Endothelial cell of umbilical vein (primary cell): ENCODE measurements around the gene RAD51B. TPM values are rescaled to one million over a fixed set of nuclear protein-coding genes. Genes with fewer than 3 reads are reported as not detected.

Experiments
- BruUV-seq: library from RNA; stranded (reverse); fragments of 400-500 nt; replicated peaks from 2 replicates; lab custom pipeline; 2021; lab: Mats Ljungman, UMichigan
- CTCF ChIA-PET: fragments of 300-600, 350-600 bp; sonication (Branson Sonifier 250); formaldehyde crosslinking; loops from one replicate; lab custom pipeline; 2021; ENCODE audit warnings: antibody characterized with exemption, inconsistent platforms; lab: Charles Lee
- POLR2A ChIA-PET: fragments of 300-600, 350-600 bp; sonication (Branson Sonifier 250); formaldehyde crosslinking; loops from one replicate; lab custom pipeline; 2021; ENCODE audit warnings: antibody characterized with exemption, inconsistent platforms; lab: Charles Lee
- DNase-seq: peaks from one replicate; pipeline ENCODE4 v3.0.0-alpha.2; 2011; ENCODE audit warnings: low read depth, low spot score
- FAIRE-seq: peaks from 2 replicates; lab custom pipeline; 2011; peaks lifted over from hg19 to GRCh38; lab: Jason Lieb, UNC
- H2AFZ ChIP-seq: 2 replicates; pipeline ENCODE4 v1.6.0; 2012; ENCODE audit warnings: low read depth, low read length, control low read depth, inconsistent platforms
- H3K27ac ChIP-seq: 2 replicates; pipeline ENCODE4 v1.5.1; 2011; ENCODE audit warnings: low read depth, mild to moderate bottlenecking, control low read depth, low read length, moderate library complexity; ENCODE audit not compliant: insufficient read depth
- H3K27me3 ChIP-seq, 2 experiments: 2 replicates each; pipeline versions ENCODE4 v1.6.0 to v1.6.1; 2011; ENCODE audit warnings: low read length in 2 of 2, mixed read lengths in 1 of 2; ENCODE audit not compliant: control insufficient read depth in 2 of 2, insufficient read depth in 2 of 2
- H3K36me3 ChIP-seq, 2 experiments: 2 replicates in 1 of 2; 3 replicates in 1 of 2; pipeline ENCODE4 v1.5.1; 2011; ENCODE audit warnings: low read length in 2 of 2, mild to moderate bottlenecking in 1 of 2, moderate library complexity in 1 of 2; ENCODE audit not compliant: control insufficient read depth in 2 of 2, insufficient read depth in 2 of 2; ENCODE audit errors: extremely low read depth in 1 of 2
- H3K4me1 ChIP-seq: 3 replicates; pipeline ENCODE4 v1.5.1; 2011; ENCODE audit warnings: mild to moderate bottlenecking, low read length; ENCODE audit not compliant: control insufficient read depth, insufficient read depth; ENCODE audit errors: extremely low read depth
- H3K4me2 ChIP-seq: 2 replicates; pipeline ENCODE4 v1.6.1; 2011; ENCODE audit warnings: low read length, control low read depth, mixed read lengths; ENCODE audit not compliant: insufficient read depth
- H3K4me3 ChIP-seq, 3 experiments: fragments of 200-600 bp in 1 of 3; sonication (generic), shearing (Covaris generic) in 1 of 3; replicated peaks in 1 of 3; 2 replicates each; pipeline ENCODE4 v1.5.1; 2011 to 2016; ENCODE audit warnings: control low read depth in 3 of 3, low read length in 3 of 3, mild to moderate bottlenecking in 2 of 3, inconsistent platforms in 1 of 3, low read depth in 1 of 3, moderate library complexity in 1 of 3; ENCODE audit not compliant: insufficient read depth in 1 of 3
- H3K79me2 ChIP-seq: 2 replicates; pipeline ENCODE4 v1.6.0; 2012; ENCODE audit warnings: low read length, inconsistent platforms; ENCODE audit not compliant: control insufficient read depth, insufficient read depth
- H3K9ac ChIP-seq: replicated peaks from 2 replicates; pipeline ENCODE3; 2011; ENCODE audit warnings: low read length, control low read depth; ENCODE audit not compliant: insufficient read depth; ENCODE audit errors: extremely low read depth
- H3K9me1 ChIP-seq: replicated peaks from 3 replicates; pipeline ENCODE4 v1.6.0; 2011; ENCODE audit warnings: mild to moderate bottlenecking, low read length; ENCODE audit not compliant: control insufficient read depth, insufficient read depth; ENCODE audit errors: extremely low read depth
- H3K9me3 ChIP-seq: replicated peaks from 2 replicates; pipeline ENCODE4 v1.5.1; 2012; ENCODE audit warnings: low read length, inconsistent platforms; ENCODE audit not compliant: control insufficient read depth, insufficient read depth
- H4K20me1 ChIP-seq: replicated peaks from 2 replicates; pipeline ENCODE3; 2011; ENCODE audit warnings: mild to moderate bottlenecking, low read length; ENCODE audit not compliant: control insufficient read depth, insufficient read depth; ENCODE audit errors: extremely low read depth
- CTCF ChIP-seq, 2 donors: IDR thresholded peaks; 1 replicate in 1 of 2; 2 replicates in 1 of 2; pipeline ENCODE4 v1.5.1; 2011; ENCODE audit warnings: low read length in 2 of 2, mild to moderate bottlenecking in 2 of 2, moderate library complexity in 2 of 2, control low read depth in 1 of 2, inconsistent platforms in 1 of 2, low read depth in 1 of 2; ENCODE audit not compliant: insufficient read depth in 1 of 2; ENCODE audit errors: extremely low read depth in 1 of 2
- EZH2 ChIP-seq: IDR thresholded peaks from 2 replicates; pipeline ENCODE4 v1.6.1; 2012; ENCODE audit warnings: borderline replicate concordance, low read depth, mild to moderate bottlenecking, moderate library complexity, low read length, inconsistent platforms; ENCODE audit not compliant: severe bottlenecking
- FOS ChIP-seq: IDR thresholded peaks from 2 replicates; pipeline ENCODE4 v1.6.1; 2011; ENCODE audit warnings: mild to moderate bottlenecking, low read length, moderate library complexity, borderline replicate concordance; ENCODE audit not compliant: insufficient read depth
- GATA2 ChIP-seq: IDR thresholded peaks from 2 replicates; pipeline ENCODE4 v1.7.0; 2011; ENCODE audit warnings: low read depth, mild to moderate bottlenecking, moderate library complexity, mixed read lengths, low read length; ENCODE audit not compliant: insufficient read length, insufficient read depth
- JUN ChIP-seq: IDR thresholded peaks from 2 replicates; pipeline ENCODE4 v1.6.1; 2011; ENCODE audit warnings: borderline replicate concordance, low read depth; ENCODE audit not compliant: insufficient read length, insufficient read depth
- MYC ChIP-seq: IDR thresholded peaks from one replicate; pipeline ENCODE4 v1.6.1; 2011; ENCODE audit warnings: mild to moderate bottlenecking, low read depth, low read length
- POLR2A ChIP-seq: IDR thresholded peaks from 2 replicates; pipeline ENCODE4 v1.6.1; 2012; ENCODE audit warnings: low read depth, mild to moderate bottlenecking, control low read depth, low read length
- POLR2AphosphoS5 ChIP-seq: IDR thresholded peaks from 2 replicates; pipeline ENCODE4 v1.6.1; 2012; ENCODE audit warnings: low read depth, mild to moderate bottlenecking, control low read depth, low read length, moderate library complexity; ENCODE audit not compliant: insufficient read depth
- dilution Hi-C: fragments of 300-500 bp; cut with MboI; formaldehyde crosslinking; loops from one replicate; pipeline ENCODE4 v1.15.0; 2019; ENCODE audit warnings: low sequenced_read_pairs; ENCODE audit not compliant: extremely low pct_ligation_motif_present
- intact Hi-C: fragments of 100-400 bp; cut with micrococcal nuclease; formaldehyde crosslinking; loops from one replicate; pipeline ENCODE4 v1.10.0; 2022
- polyA plus RNA-seq, 4 experiments: library from polyadenylated mRNA; depleted of rRNA in 3 of 4; stranded (reverse) in 3 of 4; unstranded in 1 of 4; fragments of >200 nt; gene quantifications; 2 replicates each; pipeline versions ENCODE4 v1.2.1 to v1.2.3, GENCODE V29; 2011 to 2012; ENCODE audit warnings: missing spikeins in 1 of 4
- total RNA-seq: library from RNA; stranded (reverse); gene quantifications from 2 replicates; pipeline ENCODE4 v1.2.3, GENCODE V29; 2021
- TF ChIP-seq, protein P1 (sequence below): IDR thresholded peaks from 2 replicates; pipeline ENCODE4 v1.6.1; 2011; ENCODE audit not compliant: insufficient read depth, insufficient read length

The RAD51B gene
- total and polyA plus RNA-seq, 2 donors (not counting 3 experiments of a cell fraction or from before 2014, with no cell fraction given) = 3.9 to 19.0 TPM

DNA sequence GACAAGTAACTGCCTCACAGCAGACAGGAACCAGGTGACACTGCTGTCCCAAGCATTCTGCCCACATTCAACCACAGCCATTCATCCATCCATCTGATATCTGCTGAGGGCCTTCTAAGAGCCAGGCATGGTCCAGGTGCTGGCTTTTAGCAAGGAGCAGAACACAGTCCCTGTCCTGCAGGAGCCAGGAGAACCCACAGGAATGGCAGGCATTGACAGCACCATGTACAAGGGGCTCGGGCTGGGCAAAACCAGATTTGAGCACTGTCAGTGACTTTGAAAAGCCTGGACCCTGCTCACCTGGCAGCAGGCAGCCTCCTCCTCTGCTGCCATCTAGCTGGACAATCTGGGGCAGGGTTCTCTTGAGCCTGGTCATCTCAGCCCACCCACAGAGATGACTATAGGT, 836.3 kb downstream of the RAD51B start:
- H3K4me3 ChIP-seq = no peak overlapping the region
- dilution Hi-C loops = no loop called here
- intact Hi-C loops = no loop called here
- ChIA-PET POLR2A (no interaction called here), CTCF (interaction anchor here (1.0 to 1.1 kb wide), 2 partner anchors 10 to 161 kb away, joined by 3 read pairs; no protein-coding TSS in a partner anchor)
- TF ChIP-seq EZH2 (no peak), MYC (no peak), CTCF (IDR thresholded peaks at IDR 0.05; ENCODE audit: extremely low read depth in 1 of 2, insufficient read depth in 1 of 2, low read depth in 1 of 2, low read length in 2 of 2) (peak in 1 of 2 donors; percentile 6)
- H3K27me3 ChIP-seq = no peaks in the 10 kb centered on the region
- H3K36me3 ChIP-seq = no peaks in the 10 kb centered on the region
- no peaks in the 10 kb centered on the region for H3K9me3 ChIP-seq
- no peak for DNase-seq
- H2AFZ ChIP-seq = no peak overlapping the region
- no peak overlapping the region for H3K4me2 ChIP-seq
- H4K20me1 ChIP-seq = no peaks in the 10 kb centered on the region
- no peaks in the 10 kb centered on the region for H3K9me1 ChIP-seq
- no TSS peak for BruUV-seq
- no peak for FAIRE-seq
- no peaks in the 10 kb centered on the region for H3K79me2 ChIP-seq
- no peak overlapping the region for H3K9ac ChIP-seq
- no peak overlapping the region for H3K27ac ChIP-seq
- H3K4me1 ChIP-seq = no peaks in the 10 kb centered on the region

DNA sequence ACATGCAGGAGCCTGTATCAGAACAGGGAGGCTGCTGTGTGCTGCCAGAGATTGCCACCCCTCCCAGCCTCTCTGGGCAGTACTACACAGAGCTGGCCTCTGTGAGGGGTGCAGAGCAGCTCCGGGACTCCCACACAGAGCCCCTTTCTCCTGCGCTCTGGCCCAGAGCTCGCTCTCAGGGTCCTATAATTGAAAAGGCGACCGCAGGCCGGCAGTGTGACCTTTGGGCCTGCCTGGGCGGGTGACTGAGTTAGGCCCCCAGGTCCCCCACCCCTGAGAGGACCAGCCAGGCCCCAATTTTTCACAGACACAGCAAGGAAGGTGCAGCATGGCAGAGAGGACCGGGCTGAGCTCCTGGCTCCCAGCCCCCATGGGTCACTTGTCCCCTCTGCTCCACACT, 836.9 kb downstream of the RAD51B start:
- Histone ChIP-seq H3K4me3 (no peak overlapping the region), H3K9ac (no peak overlapping the region), H3K79me2 (no peaks in the 10 kb centered on the region), H3K36me3 (no peaks in the 10 kb centered on the region), H3K4me2 (no peak overlapping the region), H3K27me3 (no peaks in the 10 kb centered on the region), H2AFZ (no peak overlapping the region), H3K4me1 (no peaks in the 10 kb centered on the region), H3K27ac (no peak overlapping the region), H3K9me1 (no peaks in the 10 kb centered on the region), H4K20me1 (no peaks in the 10 kb centered on the region), H3K9me3 (no peaks in the 10 kb centered on the region)
- dilution Hi-C loops (no loop called here), intact Hi-C loops (no loop called here)
- no peak for TF ChIP-seq FOS
- TF ChIP-seq POLR2A = no peak
- no peak for TF ChIP-seq JUN
- no peak for TF ChIP-seq GATA2
- TF ChIP-seq EZH2 = no peak
- no peak for TF ChIP-seq CTCF (IDR thresholded peaks at IDR 0.05; ENCODE audit: extremely low read depth in 1 of 2, insufficient read depth in 1 of 2, low read depth in 1 of 2, low read length in 2 of 2)
- TF ChIP-seq, protein P1, sequence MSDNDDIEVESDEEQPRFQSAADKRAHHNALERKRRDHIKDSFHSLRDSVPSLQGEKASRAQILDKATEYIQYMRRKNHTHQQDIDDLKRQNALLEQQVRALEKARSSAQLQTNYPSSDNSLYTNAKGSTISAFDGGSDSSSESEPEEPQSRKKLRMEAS = no peak
- TF ChIP-seq POLR2AphosphoS5 = no peak
- TF ChIP-seq MYC = no peak
- DNase-seq (no peak), FAIRE-seq (no peak)
- POLR2A ChIA-PET = interaction anchor here (0.5 kb wide), 1 partner anchor 135 kb away, joined by 3 read pairs; no protein-coding TSS in a partner anchor
- CTCF ChIA-PET = interaction anchor here (1.0 to 1.1 kb wide), 2 partner anchors 10 to 160 kb away, joined by 3 read pairs; no protein-coding TSS in a partner anchor
- no TSS peak for BruUV-seq
